DOHH2 (cell line): ENCODE data around the gene PAPPA.

Experiments
- H3F3A ChIP-seq: fragments of 200-600 bp; sonication (generic), shearing (Covaris generic); 2 replicates; pipeline ENCODE4 v1.6.0; 2016; ENCODE audit warnings: antibody characterized with exemption, mild to moderate bottlenecking; ENCODE audit not compliant: control insufficient read depth, insufficient read depth
- H3K27ac ChIP-seq: fragments of 200-600 bp; sonication (generic); 2 replicates; pipeline ENCODE4 v1.5.1; 2014; ENCODE audit warnings: low read depth, mild to moderate bottlenecking, low read length, moderate library complexity
- H3K27me3 ChIP-seq: fragments of 200-600 bp; sonication (generic); 2 replicates; pipeline ENCODE4 v1.6.1; 2014; ENCODE audit warnings: mild to moderate bottlenecking, low read length, mixed read lengths; ENCODE audit not compliant: control insufficient read depth
- H3K36me3 ChIP-seq: fragments of 200-600 bp; sonication (generic); 2 replicates; pipeline ENCODE4 v1.6.1; 2014; ENCODE audit warnings: mild to moderate bottlenecking, low read length, moderate library complexity, mixed read lengths; ENCODE audit not compliant: control insufficient read depth
- H3K4me1 ChIP-seq: fragments of 200-600 bp; sonication (generic); 2 replicates; pipeline ENCODE4 v1.6.1; 2014; ENCODE audit warnings: mild to moderate bottlenecking, low read length, mixed read lengths; ENCODE audit not compliant: control insufficient read depth
- H3K4me2 ChIP-seq: fragments of 200-600 bp; sonication (generic); 2 replicates; pipeline ENCODE4 v1.6.0; 2014; ENCODE audit warnings: mild to moderate bottlenecking, low read length, moderate library complexity
- H3K4me3 ChIP-seq: fragments of 200-600 bp; sonication (generic); 2 replicates; pipeline ENCODE4 v1.5.1; 2014; ENCODE audit warnings: mild to moderate bottlenecking, low read length, mixed read lengths
- H3K79me2 ChIP-seq: fragments of 200-600 bp; sonication (generic); 2 replicates; pipeline ENCODE4 v1.6.1; 2014; ENCODE audit warnings: mild to moderate bottlenecking, low read length, mixed read lengths; ENCODE audit not compliant: control insufficient read depth
- H3K9me2 ChIP-seq: fragments of 200-600 bp; sonication (generic); replicated peaks from 2 replicates; pipeline ENCODE4 v1.6.1; 2014; ENCODE audit warnings: mild to moderate bottlenecking, low read length, mixed read lengths; ENCODE audit not compliant: control insufficient read depth
- H3K9me3 ChIP-seq: fragments of 200-600 bp; sonication (generic); 2 replicates; pipeline ENCODE4 v1.6.1; 2014; ENCODE audit warnings: antibody characterized with exemption, low read length, mixed read lengths; ENCODE audit not compliant: control insufficient read depth, insufficient read depth
- H4K20me1 ChIP-seq: fragments of 200-600 bp; sonication (generic); 2 replicates; pipeline ENCODE4 v1.6.0; 2014; ENCODE audit warnings: low read depth, mild to moderate bottlenecking, antibody characterized with exemption, low read length, moderate library complexity; ENCODE audit not compliant: control insufficient read depth, insufficient read depth
- EZH2phosphoT487 ChIP-seq: fragments of 200-600 bp; sonication (generic); IDR thresholded peaks from 2 replicates; pipeline ENCODE4 v1.6.1; 2017; ENCODE audit warnings: borderline replicate concordance, mild to moderate bottlenecking, antibody characterized with exemption, low read length, moderate library complexity, mixed read lengths
- TF ChIP-seq, protein P1 (sequence below): fragments of 200-600 bp; sonication (generic); IDR thresholded peaks from one replicate; pipeline ENCODE4 v1.5.1; 2014; ENCODE audit warnings: antibody characterized with exemption, mild to moderate bottlenecking, low read depth, low read length; ENCODE audit not compliant: poor library complexity, severe bottlenecking

Gene PAPPA

GRCh38 chr9:116419181-116419580, 265.6 kb downstream of the PAPPA start:
- no peaks in the 10 kb centered on the region for H3K27me3 ChIP-seq
- H3K4me3 ChIP-seq, result no peak overlapping the region
- no peaks in the 10 kb centered on the region for H4K20me1 ChIP-seq
- H3K79me2 ChIP-seq, result no peaks in the 10 kb centered on the region
- H3K27ac ChIP-seq, result no peak overlapping the region
- TF ChIP-seq, protein P1, sequence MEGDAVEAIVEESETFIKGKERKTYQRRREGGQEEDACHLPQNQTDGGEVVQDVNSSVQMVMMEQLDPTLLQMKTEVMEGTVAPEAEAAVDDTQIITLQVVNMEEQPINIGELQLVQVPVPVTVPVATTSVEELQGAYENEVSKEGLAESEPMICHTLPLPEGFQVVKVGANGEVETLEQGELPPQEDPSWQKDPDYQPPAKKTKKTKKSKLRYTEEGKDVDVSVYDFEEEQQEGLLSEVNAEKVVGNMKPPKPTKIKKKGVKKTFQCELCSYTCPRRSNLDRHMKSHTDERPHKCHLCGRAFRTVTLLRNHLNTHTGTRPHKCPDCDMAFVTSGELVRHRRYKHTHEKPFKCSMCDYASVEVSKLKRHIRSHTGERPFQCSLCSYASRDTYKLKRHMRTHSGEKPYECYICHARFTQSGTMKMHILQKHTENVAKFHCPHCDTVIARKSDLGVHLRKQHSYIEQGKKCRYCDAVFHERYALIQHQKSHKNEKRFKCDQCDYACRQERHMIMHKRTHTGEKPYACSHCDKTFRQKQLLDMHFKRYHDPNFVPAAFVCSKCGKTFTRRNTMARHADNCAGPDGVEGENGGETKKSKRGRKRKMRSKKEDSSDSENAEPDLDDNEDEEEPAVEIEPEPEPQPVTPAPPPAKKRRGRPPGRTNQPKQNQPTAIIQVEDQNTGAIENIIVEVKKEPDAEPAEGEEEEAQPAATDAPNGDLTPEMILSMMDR, result no peak
- TF ChIP-seq EZH2phosphoT487, result no peak
- H3K9me3 ChIP-seq, result no peaks in the 10 kb centered on the region
- H3F3A ChIP-seq, result no peaks in the 10 kb centered on the region
- H3K36me3 ChIP-seq, result no peaks in the 10 kb centered on the region
- H3K4me1 ChIP-seq, result no peaks in the 10 kb centered on the region
- no peak overlapping the region for H3K4me2 ChIP-seq
- H3K9me2 ChIP-seq, result no peaks in the 10 kb centered on the region

GRCh38 chr9:116420993-116421538, 267.5 kb downstream of the PAPPA start:
- no peaks in the 10 kb centered on the region for H3K36me3 ChIP-seq
- H3K4me1 ChIP-seq, result no peaks in the 10 kb centered on the region
- no peaks in the 10 kb centered on the region for H3K9me2 ChIP-seq
- no peak overlapping the region for H3K4me2 ChIP-seq
- no peaks in the 10 kb centered on the region for H3F3A ChIP-seq
- H3K27ac ChIP-seq, result no peak overlapping the region
- no peaks in the 10 kb centered on the region for H3K9me3 ChIP-seq
- no peak overlapping the region for H3K4me3 ChIP-seq
- H4K20me1 ChIP-seq, result no peaks in the 10 kb centered on the region
- no peaks in the 10 kb centered on the region for H3K79me2 ChIP-seq
- H3K27me3 ChIP-seq, result no peaks in the 10 kb centered on the region
- TF ChIP-seq EZH2phosphoT487, result no peak
- TF ChIP-seq, protein P1, result no peak

- H3K4me2 ChIP-seq, result no peak overlapping the region
- no peaks in the 10 kb centered on the region for H3K9me3 ChIP-seq
- no peaks in the 10 kb centered on the region for H3K27me3 ChIP-seq
- no peak overlapping the region for H3K4me3 ChIP-seq
- no peaks in the 10 kb centered on the region for H3K79me2 ChIP-seq
- H3K9me2 ChIP-seq, result no peaks in the 10 kb centered on the region
- H3K36me3 ChIP-seq, result no peaks in the 10 kb centered on the region
- H3F3A ChIP-seq, result no peaks in the 10 kb centered on the region
- H4K20me1 ChIP-seq, result no peaks in the 10 kb centered on the region
- no peaks in the 10 kb centered on the region for H3K4me1 ChIP-seq
- no peak overlapping the region for H3K27ac ChIP-seq
- TF ChIP-seq, protein P1, result no peak
- no peak for TF ChIP-seq EZH2phosphoT487
Observed at GRCh38 chr9:116422119-116422979, 268.8 kb downstream of the PAPPA start.
